ENCODE data around the gene OGDH.
A peak's percentile ranks its signal among the peaks of the same experiment; 100 is the strongest.

OGDH gene

DNA sequence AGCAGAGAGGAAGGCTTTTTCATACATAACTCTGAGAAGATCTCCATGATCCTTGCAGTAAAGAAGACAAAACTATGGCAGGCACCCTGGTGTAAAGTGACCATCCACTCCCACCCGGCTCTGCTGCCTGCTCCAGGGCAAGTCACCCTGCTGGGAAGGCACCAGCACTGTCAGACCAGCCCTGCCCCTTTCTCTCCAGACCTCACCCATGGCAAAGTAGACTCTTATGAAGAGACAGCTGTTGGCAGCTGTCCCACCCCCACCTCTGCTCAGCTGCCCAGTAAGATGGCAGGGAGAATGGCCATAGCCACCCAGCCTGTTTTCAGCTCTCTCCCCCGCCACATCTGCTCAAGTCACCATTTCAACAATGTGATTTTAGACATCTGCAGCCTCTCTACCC, 133.6 kb downstream of the OGDH start:
- no peak for DNase-seq

DNA sequence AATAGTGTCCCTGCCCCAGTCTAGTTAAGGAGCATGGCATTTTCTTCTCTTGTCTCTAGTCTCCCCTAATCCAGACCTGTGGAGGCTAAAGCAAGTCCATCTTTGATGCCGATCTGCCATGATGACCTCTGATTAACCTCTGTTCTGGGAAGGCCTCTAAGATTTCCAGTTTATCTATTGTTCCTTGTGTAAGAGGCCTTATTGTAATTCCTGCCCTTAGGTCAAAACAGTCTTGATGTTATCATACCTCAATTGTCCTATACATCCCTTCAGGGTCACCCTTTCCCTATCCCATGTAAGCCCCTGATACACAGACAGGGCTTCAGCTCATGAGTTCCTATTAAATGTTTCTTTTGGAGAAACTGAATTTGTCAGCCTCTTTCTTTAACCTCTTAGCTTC, 137.3 kb downstream of the OGDH start:
- DNase-seq = no peak

DNA sequence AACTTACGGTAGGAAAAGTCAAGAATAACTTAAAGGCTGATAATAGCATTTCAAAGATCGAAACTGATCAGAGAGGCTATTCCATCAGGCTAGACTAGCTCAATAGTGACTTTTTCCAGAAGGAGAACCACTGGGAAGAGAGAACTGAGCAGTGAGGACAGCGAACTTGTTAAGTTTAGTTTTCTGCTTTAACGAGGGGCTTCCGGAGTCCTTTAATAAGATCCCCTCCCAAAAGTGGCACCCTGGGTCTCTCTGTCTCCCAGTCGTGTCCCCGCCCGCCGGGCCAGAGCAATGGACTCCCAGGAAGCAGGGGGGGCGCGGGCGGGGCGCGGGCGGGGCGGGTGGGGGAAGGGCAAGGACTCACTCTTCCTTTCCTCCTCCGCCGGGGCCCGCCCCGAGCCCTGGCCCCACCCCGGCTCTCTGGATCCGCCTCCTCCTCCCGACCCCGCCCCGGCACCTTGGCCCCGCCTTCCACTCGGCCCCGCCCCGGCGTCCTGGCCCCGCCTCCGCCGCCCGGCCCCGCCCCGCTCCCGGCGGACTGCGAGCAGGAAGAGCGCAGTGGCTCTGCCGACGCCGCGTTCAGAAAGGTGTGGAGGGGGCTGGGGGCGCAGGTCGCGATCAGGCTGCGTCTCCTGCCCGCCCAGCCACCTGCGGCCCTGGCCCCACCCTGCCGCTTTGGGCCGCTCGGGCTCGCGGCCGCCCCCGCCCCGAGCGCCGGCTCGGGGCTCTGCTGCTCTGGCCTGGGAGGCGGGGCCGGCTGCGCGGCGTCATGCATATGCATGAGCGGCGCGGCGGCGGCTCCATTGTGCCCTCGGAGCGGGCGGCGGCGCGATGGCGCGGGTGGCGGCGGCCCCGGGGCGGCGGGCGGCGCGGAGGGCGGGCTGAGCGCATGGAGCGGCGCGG, 141.9 kb downstream of the OGDH start, which contains the start of gene ZMIZ2:
Gene ZMIZ2, plus strand, starts transcription at position 803 of the 903 bp plus-strand sequence. CDS start 7,403 bp downstream, outside the sequence.
- DNase-seq = peak; percentile 90

DNA sequence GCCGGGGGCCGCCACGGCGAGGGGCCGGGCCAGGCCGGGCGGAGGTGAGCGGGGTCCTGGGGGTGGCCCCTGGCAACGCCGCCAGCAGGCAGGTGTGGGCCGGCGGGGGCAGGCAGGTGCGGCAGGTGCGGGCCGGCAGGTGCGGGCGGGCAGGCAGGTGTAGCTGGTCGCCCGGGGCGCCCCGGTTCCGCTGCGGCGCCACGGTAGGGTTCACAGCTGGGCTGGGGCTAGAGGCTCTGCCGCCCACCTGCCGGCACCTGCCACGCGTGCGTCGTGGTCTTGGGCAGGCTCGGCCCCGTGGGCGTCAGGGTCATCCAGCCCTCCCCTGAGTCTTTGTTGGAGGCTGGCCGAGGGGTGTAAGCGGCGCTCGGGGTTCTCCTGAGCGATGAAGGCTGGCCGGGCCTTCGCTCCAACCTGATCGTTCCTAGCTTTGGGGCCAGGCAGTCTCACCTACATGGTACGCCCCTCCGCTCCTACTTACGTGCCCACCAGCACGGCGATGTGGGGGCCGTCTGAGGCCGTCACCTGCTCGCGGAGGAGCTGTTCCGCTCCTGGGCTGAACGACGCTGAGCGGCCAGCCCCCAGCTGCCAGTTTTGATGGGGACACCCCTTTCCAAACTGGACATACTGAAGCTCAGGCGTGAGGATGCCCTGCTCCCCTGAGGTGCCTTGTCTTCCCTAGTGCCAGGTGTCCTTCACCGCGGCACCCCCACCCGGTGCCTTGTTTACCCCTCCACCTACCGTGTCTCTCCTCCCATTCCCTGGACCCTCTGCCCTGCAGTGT, 142.7 kb downstream of the OGDH start:
- DNase-seq = peak; percentile 36

DNA sequence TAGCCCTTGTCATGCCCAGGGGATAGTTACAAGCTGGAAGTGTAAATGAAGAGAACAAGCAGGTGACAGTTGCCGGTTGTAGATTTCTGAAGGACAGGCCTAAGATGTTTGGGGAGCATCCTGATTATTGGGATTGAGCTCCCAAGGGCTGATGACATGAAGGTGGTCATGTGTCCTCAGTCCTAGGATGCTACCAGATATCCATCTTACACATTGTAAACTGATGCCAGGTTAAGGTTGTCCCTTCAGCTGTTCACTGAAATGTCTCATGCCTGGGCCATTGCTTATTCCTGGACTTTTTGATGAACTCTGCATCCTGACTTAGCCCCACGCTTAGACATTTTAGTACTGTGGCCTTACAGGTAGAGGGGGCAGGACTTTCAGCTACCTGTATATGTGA, 143.6 kb downstream of the OGDH start:
- no peak for DNase-seq

DNA sequence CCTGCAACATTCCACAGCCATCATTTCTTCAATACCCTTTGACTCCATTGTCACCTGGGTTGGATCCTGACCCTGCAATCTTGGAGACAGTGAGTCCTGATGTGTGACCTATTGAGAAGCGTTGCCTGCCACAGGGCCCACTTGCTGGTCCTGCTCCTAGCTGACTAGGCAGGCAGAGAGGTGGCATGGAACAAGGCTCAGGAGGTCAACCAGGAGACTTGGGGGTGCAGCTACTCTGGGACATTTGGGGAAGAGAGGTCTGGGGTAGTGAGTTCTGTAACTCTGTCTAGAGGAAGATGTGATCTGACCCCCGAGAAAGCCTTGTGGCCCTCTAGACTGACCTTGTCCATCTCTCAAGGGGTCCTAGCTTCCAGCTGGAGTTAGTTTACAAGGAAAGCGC, 144.0 kb downstream of the OGDH start:
- DNase-seq = no peak

DNA sequence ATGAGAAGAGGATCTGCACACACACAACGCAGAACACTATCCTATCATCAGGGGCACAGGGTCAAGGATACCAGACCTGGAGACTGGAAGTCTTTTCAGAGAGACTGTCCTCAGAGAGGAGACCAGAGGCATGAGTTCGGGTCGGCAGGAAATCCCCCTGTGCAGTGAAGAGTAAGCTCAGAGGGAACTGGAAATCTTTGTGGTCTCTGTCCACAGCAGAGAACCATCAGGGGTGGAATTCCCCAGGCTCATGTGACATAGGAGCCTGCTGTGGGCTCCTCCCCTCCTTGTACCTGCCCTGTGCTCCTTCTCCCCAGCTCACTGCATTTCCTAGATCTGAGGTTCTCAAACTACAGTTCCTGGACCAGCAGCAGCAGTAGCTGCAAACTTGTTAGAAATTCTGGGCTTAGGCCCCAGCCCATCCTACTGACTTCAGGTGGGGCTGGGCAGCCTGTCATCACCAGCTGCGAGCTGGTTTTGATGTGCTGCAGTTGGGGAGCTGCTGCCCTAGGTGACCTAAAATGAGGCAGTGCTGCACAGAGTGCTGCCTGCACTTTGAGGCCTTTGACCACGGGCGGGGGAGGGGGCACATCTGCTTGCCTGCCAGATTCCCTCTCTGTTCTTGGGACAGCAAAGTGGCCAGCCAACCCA, 144.6 kb downstream of the OGDH start:
- peak; percentile 50 for DNase-seq

DNA sequence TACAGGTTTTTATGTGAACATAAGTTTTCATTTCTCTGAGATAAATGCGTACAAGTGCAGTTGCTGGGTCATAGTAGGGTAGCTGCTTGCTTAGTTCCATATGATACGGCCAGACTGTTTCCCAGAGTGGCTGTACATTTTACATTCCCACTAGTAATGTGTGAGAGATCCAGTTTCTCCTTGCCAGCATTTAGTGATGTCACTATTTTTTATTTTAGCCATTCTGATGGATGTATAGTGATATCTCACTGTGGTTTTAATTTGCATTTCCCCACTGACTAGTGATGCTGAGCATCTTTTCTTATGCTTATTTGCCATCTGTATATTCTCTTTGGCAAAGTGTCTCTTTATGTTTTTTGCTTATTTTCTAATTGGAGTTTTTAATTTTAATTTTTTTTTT, 146.4 kb downstream of the OGDH start:
- DNase-seq = no peak

DNA sequence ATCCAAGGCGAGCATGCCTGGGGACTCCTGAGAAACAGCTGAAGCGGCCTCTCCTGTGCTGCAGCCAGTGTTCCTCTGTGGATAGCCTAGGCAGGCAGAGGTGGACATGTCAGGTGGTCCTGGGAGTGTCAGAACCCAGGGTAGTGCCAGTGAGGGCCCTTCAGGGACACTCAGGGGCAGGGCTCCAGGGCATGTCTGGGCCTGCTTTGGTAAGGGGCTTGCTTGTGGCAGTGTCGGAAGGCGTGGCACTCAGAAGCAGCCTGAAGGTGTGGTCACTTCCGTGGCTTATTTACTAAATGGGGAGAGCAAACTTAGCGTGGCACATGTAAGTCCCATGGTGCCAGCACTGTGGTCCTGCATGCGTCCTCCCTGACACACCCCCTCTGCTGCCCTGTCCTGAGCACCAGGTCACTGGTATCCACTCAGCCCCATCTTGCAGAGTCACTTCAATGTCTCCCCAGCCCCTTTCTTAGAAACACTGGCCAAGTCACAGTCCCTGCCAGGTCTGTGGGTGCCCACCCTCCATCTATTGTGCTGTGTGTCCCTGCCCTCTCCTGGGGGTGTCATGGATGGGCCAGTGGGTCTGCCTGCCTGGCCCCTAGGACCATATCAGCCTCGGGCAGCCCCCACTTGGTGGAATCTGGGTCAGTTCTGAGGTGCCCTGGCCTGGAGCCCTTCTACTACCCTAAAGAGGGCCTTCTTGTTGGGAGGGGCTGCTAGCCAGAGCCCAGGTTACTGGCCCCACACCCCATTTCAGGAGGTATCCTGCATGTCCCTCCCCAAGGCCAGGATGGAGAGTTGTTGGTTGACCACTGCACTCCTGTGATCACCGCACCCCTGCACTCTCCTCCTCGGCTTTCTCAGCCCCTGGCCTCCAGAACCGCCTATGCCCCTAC, 148.6 kb downstream of the OGDH start:
- no peak for DNase-seq

DNA sequence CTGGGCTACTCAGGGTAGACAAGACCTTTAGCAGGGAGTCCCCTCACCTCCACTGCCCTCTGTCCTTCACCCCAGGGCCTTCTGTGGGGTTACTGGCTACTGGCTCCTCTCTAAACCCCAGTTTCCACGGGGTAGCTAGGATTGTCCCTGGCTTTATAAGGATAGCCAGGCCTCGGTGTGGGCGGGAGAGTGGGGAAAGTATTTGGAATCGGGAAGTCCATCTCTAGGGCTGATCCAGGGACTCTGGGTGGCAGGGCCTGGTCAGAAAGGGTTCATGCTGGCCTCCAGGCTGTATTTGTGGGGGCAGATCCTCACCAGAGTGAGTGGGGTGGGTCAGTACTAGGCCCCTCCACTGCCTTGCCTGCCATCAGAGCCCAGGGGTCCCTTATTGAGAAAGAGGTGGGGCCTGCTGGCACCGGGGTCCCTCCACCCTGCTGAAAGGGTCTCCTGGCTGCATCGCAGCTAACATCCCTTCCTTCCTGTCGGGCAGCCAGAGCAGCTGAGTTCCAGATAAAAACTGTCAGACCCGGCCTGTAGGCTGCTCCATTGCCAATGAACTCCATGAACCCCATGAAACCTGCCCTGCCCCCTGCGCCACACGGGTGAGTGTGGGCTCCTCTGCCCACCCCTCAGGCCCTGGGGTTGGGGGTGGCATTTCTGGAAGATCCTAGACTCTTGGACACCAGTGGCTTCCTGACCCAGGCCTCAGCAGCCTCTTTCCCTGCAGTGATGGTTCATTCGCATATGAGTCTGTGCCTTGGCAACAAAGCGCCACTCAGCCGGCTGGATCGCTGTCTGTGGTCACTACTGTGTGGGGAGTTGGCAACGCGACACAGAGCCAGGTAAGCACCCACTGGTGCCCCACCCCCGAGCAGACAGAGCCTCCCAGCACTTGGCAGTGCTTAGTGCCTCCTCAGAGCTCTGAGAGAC, 149.5 kb downstream of the OGDH start:
- DNase-seq = no peak

DNA sequence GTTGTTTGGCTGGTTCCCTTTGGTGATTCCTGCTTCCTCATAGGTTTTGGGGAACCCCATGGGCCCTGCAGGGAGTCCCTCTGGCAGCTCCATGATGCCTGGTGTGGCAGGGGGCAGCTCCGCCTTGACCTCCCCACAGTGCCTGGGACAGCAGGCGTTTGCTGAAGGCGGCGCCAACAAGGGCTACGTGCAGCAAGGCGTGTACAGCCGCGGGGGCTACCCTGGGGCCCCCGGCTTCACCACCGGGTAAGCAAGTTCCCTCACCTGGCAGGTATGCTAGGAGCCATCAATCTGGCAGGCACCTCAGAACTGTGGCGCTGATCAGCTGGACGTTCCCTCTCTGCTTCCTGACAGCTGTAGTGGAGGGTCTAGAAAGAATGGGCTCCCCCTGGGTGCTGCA, 150.5 kb downstream of the OGDH start:
- no peak for DNase-seq

DNA sequence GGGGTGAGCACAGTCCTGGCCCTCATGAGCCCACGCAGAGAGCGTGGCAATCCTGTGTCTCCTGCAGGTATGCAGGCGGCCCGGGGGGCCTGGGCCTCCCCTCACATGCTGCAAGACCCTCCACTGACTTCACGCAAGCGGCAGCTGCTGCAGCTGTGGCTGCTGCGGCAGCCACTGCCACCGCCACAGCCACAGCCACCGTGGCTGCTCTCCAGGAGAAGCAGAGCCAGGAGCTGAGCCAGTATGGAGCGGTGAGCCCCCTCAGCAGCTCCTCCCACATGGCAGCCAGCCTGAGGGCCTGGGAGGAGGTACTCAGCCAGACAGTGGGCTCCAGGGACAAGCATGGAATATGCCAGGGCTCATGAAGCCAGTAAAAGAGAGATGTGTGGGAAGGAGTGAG, 150.9 kb downstream of the OGDH start:
- no peak for DNase-seq

DNA sequence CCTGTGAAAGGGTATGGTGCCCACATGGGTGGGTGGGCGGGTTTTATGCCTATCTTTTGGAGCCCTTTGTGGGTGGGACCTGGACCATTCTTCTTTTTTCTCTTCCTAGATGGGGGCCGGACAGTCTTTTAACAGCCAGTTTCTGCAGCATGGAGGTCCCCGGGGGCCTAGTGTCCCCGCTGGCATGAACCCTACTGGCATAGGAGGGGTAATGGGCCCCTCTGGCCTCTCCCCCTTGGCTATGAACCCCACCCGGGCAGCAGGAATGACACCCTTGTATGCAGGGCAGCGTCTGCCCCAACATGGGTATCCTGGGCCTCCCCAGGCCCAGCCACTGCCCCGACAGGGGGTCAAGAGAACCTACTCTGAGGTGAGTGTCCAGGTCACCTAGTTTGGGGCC, 151.3 kb downstream of the OGDH start:
- DNase-seq = no peak
